IMR-90 (cell line): ENCODE results near the gene ZNF532. TPM values are rescaled to one million over a fixed set of nuclear protein-coding genes. Genes with fewer than 3 reads are reported as not detected.

Experiments
- ATAC-seq: fragments of 200-7000 bp; cut with Tn5 transposase; 2 replicates; pipeline ENCODE4 v1.9.1; 2020; ENCODE audit warnings: low read depth, mild to moderate bottlenecking, moderate library complexity
- BruUV-seq: library from RNA; stranded (reverse); fragments of 400-500 nt; replicated peaks from 2 replicates; lab custom pipeline; 2021; lab: Mats Ljungman, UMichigan
- CTCF ChIA-PET: fragments of 300-600 bp; formaldehyde crosslinking; extraction: SDS; loops from one replicate; lab custom pipeline; 2021; ENCODE audit warnings: antibody characterized with exemption; lab: Yijun Ruan, JAX
- POLR2A ChIA-PET: fragments of 300-600 bp; sonication (Branson Sonifier 250); formaldehyde crosslinking; loops from one replicate; lab custom pipeline; 2022; ENCODE audit warnings: antibody characterized with exemption; ENCODE audit not compliant: unreplicated experiment; lab: Charles Lee
- DNase-seq: peaks from one replicate; pipeline ENCODE4 v3.0.0; 2013
- H2AFZ ChIP-seq: replicated peaks from 2 replicates; pipeline ENCODE3; 2013; ENCODE audit warnings: low read length, mild to moderate bottlenecking; ENCODE audit not compliant: poor library complexity
- H2AK5ac ChIP-seq: 2 replicates; pipeline ENCODE4 v1.6.1; 2013; ENCODE audit warnings: low read depth, low read length, inconsistent platforms
- H2AK9ac ChIP-seq: replicated peaks from 2 replicates; pipeline ENCODE3; 2013; ENCODE audit warnings: mild to moderate bottlenecking, low read depth, low read length, moderate library complexity; ENCODE audit not compliant: poor library complexity
- H2BK120ac ChIP-seq: 2 replicates; pipeline ENCODE4 v1.6.1; 2013; ENCODE audit warnings: low read depth, low read length, inconsistent platforms
- H2BK15ac ChIP-seq: 3 replicates; pipeline ENCODE4 v1.6.1; 2013; ENCODE audit warnings: low read depth, low read length, inconsistent platforms
- H2BK20ac ChIP-seq: 2 replicates; pipeline ENCODE4 v1.6.1; 2013; ENCODE audit warnings: low read depth, mild to moderate bottlenecking, inconsistent platforms, low read length, moderate library complexity
- H2BK5ac ChIP-seq: 2 replicates; pipeline ENCODE4 v1.6.1; 2013; ENCODE audit warnings: mild to moderate bottlenecking, low read depth, low read length, inconsistent platforms; ENCODE audit not compliant: poor library complexity, severe bottlenecking
- H3K14ac ChIP-seq: replicated peaks from 2 replicates; pipeline ENCODE4 v1.6.1; 2013; ENCODE audit warnings: low read depth, low read length, inconsistent platforms
- H3K18ac ChIP-seq: 2 replicates; pipeline ENCODE4 v1.6.1; 2013; ENCODE audit warnings: low read depth, low read length, control low read depth
- H3K23ac ChIP-seq: 2 replicates; pipeline ENCODE4 v1.6.1; 2013; ENCODE audit warnings: low read depth, low read length, inconsistent platforms
- H3K27ac ChIP-seq: 2 replicates; pipeline ENCODE4 v1.5.1; 2013; ENCODE audit warnings: mild to moderate bottlenecking, control low read depth, low read length; ENCODE audit not compliant: insufficient read depth
- H3K27me3 ChIP-seq: 2 replicates; pipeline ENCODE4 v1.6.1; 2013; ENCODE audit warnings: low read length; ENCODE audit not compliant: control insufficient read depth, insufficient read depth
- H3K36me3 ChIP-seq: 2 replicates; pipeline ENCODE4 v1.6.1; 2013; ENCODE audit warnings: low read length, mixed read lengths; ENCODE audit not compliant: control insufficient read depth, insufficient read depth
- H3K4ac ChIP-seq: 2 replicates; pipeline ENCODE4 v1.6.1; 2013; ENCODE audit warnings: low read depth, low read length, inconsistent platforms
- H3K4me1 ChIP-seq: 2 replicates; pipeline ENCODE4 v1.6.1; 2013; ENCODE audit warnings: low read length, mixed read lengths; ENCODE audit not compliant: control insufficient read depth, insufficient read depth
- H3K4me2 ChIP-seq: 2 replicates; pipeline ENCODE4 v1.6.1; 2013; ENCODE audit warnings: low read depth, mild to moderate bottlenecking, control low read depth, low read length, moderate library complexity
- H3K4me3 ChIP-seq: 2 replicates; pipeline ENCODE4 v1.5.1; 2013; ENCODE audit warnings: low read depth, mild to moderate bottlenecking, control low read depth, low read length, moderate library complexity; ENCODE audit not compliant: insufficient read depth
- H3K56ac ChIP-seq: 2 replicates; pipeline ENCODE4 v1.6.1; 2013; ENCODE audit warnings: low read length, inconsistent platforms; ENCODE audit not compliant: insufficient read depth; ENCODE audit errors: extremely low read depth
- H3K79me1 ChIP-seq, 2 experiments: 2 replicates each; pipeline ENCODE4 v1.6.1; 2013; ENCODE audit warnings: low read length in 2 of 2, inconsistent platforms in 1 of 2, low read depth in 1 of 2
- H3K9ac ChIP-seq: 2 replicates; pipeline ENCODE4 v1.6.1; 2013; ENCODE audit warnings: low read depth, low read length, control low read depth
- H3K9me1 ChIP-seq: 2 replicates; pipeline ENCODE4 v1.6.1; 2013; ENCODE audit warnings: low read length, inconsistent platforms; ENCODE audit not compliant: insufficient read depth
- H3K9me3 ChIP-seq: 2 replicates; pipeline ENCODE4 v1.6.1; 2013; ENCODE audit warnings: low read length; ENCODE audit not compliant: control insufficient read depth, insufficient read depth
- H4K20me1 ChIP-seq: 2 replicates; pipeline ENCODE4 v1.6.1; 2013; ENCODE audit warnings: low read length, inconsistent platforms; ENCODE audit not compliant: insufficient read depth
- H4K5ac ChIP-seq: 2 replicates; pipeline ENCODE4 v1.6.1; 2013; ENCODE audit warnings: mild to moderate bottlenecking, low read depth, low read length, control low read depth
- H4K8ac ChIP-seq, 2 experiments: 2 replicates each; pipeline ENCODE4 v1.6.1; 2013; ENCODE audit warnings: low read depth in 2 of 2, low read length in 2 of 2, control low read depth in 1 of 2, inconsistent platforms in 1 of 2
- H4K91ac ChIP-seq: 2 replicates; pipeline ENCODE4 v1.6.1; 2013; ENCODE audit warnings: low read depth, low read length, inconsistent platforms; ENCODE audit not compliant: insufficient read depth
- BHLHE40 ChIP-seq: fragments of 150-350 bp; IDR thresholded peaks from 2 replicates; pipeline ENCODE4 v1.6.1; 2016; ENCODE audit warnings: mild to moderate bottlenecking, low read depth, low read length
- CEBPB ChIP-seq: IDR thresholded peaks from 2 replicates; pipeline ENCODE4 v1.6.1; 2012; ENCODE audit warnings: low read depth, low read length, improper control_type of control experiment
- CHD1 ChIP-seq: IDR thresholded peaks from 2 replicates; pipeline ENCODE4 v1.6.1; 2012; ENCODE audit warnings: low read depth, low read length, improper control_type of control experiment
- MAFK ChIP-seq: IDR thresholded peaks from 2 replicates; pipeline ENCODE4 v1.6.1; 2012; ENCODE audit warnings: low read depth, low read length, improper control_type of control experiment
- NFE2L2 ChIP-seq: fragments of 150-350 bp; IDR thresholded peaks from 2 replicates; pipeline ENCODE4 v1.6.1; 2016; ENCODE audit warnings: low read depth, mild to moderate bottlenecking, low read length
- POLR2A ChIP-seq: IDR thresholded peaks from 2 replicates; pipeline ENCODE4 v1.6.1; 2012; ENCODE audit warnings: mild to moderate bottlenecking, low read depth, low read length
- SMC3 ChIP-seq: fragments of 150-350 bp; IDR thresholded peaks from 2 replicates; pipeline ENCODE4 v1.6.1; 2016; ENCODE audit warnings: low read depth, mild to moderate bottlenecking, antibody characterized with exemption, low read length, moderate library complexity
- WGBS, 2 experiments: methylation state at CpG; one replicate each; pipeline versions ENCODE4 v1.1.5 to v1.1.7; 2013; ENCODE audit warnings: missing lambda C conversion rate in 2 of 2; ENCODE audit not compliant: insufficient read length in 1 of 2; ENCODE audit errors: extremely low coverage in 2 of 2; 5-methylcytosine and 5-hydroxymethylcytosine counted together
- dilution Hi-C: fragments of 300-500 bp; cut with HindIII; formaldehyde crosslinking; loops from one replicate; pipeline ENCODE4 v1.14.3; 2018; ENCODE audit warnings: low sequenced_read_pairs; ENCODE audit not compliant: unreplicated experiment
- in situ Hi-C: fragments of 300-500 bp; cut with MboI; formaldehyde crosslinking; loops from 3 replicates; pipeline ENCODE4 v1.14.3; 2019; ENCODE audit warnings: low sequenced_read_pairs, inconsistent platforms, mixed read lengths
- intact Hi-C: fragments of 100-400 bp; cut with micrococcal nuclease; formaldehyde crosslinking; loops from 2 replicates; pipeline ENCODE4 v1.10.0; 2022
- polyA plus RNA-seq, 3 experiments: library from polyadenylated mRNA; depleted of rRNA; stranded (reverse); fragments of >200 nt; gene quantifications; 2 replicates each; pipeline ENCODE4 v1.2.3, GENCODE V29; 2012; ENCODE audit warnings: low replicate concordance in 1 of 3
- total RNA-seq: library from RNA; depleted of rRNA; stranded (reverse); fragments of >200 nt; gene quantifications from 2 replicates; pipeline ENCODE4 v1.2.3, GENCODE V29; 2012
- TF ChIP-seq, protein P1 (sequence below): fragments of 150-350 bp; IDR thresholded peaks from 2 replicates; pipeline ENCODE4 v1.6.1; 2016; ENCODE audit warnings: low read depth, mild to moderate bottlenecking, low read length, moderate library complexity, borderline replicate concordance

Gene ZNF532
- total and polyA plus RNA-seq, 2 of the 4 experiments (the other 2 are of a cell fraction) = 29.9 to 45.8 TPM

DNA sequence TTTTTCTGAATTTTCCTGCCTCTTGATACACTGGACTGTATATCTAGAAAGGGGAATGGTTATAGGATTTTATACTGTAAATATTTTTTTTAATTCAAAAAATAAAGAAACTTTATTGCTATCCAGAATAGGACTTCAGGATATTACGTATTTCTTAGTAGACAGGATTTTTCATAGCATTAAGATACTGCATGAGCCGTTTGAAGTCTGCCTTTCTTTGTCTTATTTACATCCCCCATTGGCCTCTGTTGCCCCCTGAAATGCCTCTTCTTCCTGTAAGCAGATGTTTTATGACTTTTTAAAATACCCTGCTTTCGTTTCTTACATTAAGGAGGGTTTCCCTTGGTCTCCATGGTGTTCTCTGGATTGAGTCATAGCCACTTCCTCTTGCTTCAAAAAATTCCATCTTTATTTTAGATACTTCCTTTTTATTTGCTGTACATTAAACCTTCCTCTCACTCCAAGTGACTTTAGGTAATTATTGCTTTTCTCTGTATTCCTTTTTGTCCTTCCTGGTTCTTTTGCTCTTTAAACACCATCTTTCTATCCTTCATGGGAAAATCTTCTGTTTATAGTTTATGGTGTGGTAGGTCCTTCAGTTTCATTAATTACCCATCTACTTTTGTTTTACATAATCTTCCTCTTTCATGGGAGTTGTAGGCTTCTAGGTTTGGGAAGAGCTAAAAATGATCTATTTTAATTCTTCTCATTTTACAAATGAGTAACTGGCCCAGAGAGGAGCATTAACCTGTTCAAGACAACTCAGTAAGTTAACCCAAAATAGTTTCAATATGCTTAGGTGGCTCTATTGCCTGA, 72.6 kb downstream of the ZNF532 start:
- Histone ChIP-seq H2AFZ (no peak overlapping the region), H3K9me3 (no peaks in the 10 kb centered on the region), H3K4ac (peak overlapping the region; percentile 59; the same call in 1 of the 2 replicates), H3K18ac (no peak overlapping the region; the same call in 1 of the 2 replicates), H3K9ac (no peak overlapping the region), H3K4me3 (peak overlapping the region; percentile 18; the same call in 1 of the 2 replicates), H3K27me3 (no peaks in the 10 kb centered on the region), H3K36me3 (peaks cover 18% of the 10 kb centered on the region), H3K79me1 (peaks cover 16 to 47% of the 10 kb centered on the region in 2 experiments), H3K4me2 (peak overlapping the region; percentile 77; the same call in 1 of the 2 replicates), H2AK9ac (no peak overlapping the region), H2AK5ac (no peak overlapping the region), H2BK20ac (peak overlapping the region; percentile 53; the same call in 1 of the 2 replicates), H2BK120ac (peak overlapping the region; percentile 44; the same call in 1 of the 2 replicates), H4K91ac (0 out of 2 replicates have a peak overlapping the region, but pooled peaks have one; percentile 43), H2BK15ac (no peak overlapping the region; the same call in 2 of the 3 replicates), H3K9me1 (peaks cover 7% of the 10 kb centered on the region), H3K23ac (no peak overlapping the region; the same call in 1 of the 2 replicates), H2BK5ac (peak overlapping the region; percentile 91), H3K27ac (no peak overlapping the region), H4K8ac (peak overlapping the region in 1 of 2 experiments; percentile 87; a peak in 3 of 4 replicates), H4K20me1 (0 out of 2 replicates have a peak, but pooled peaks cover under 1% of the 10 kb centered on the region), H4K5ac (no peak overlapping the region; the same call in 1 of the 2 replicates), H3K4me1 (peaks cover 5% of the 10 kb centered on the region; the same call in 1 of the 2 replicates), H3K14ac (peak overlapping the region; percentile 81), H3K56ac (peak overlapping the region; percentile 46; the same call in 1 of the 2 replicates)
- peak; percentile 70 for DNase-seq
- peak; percentile 70 for ATAC-seq
- TF ChIP-seq CHD1 (no peak), POLR2A (no peak), BHLHE40 (no peak), NFE2L2 (no peak), SMC3 (no peak), CEBPB (peak; percentile 54; the same call in 1 of the 2 replicates), MAFK (no peak)
- TF ChIP-seq, protein P1, sequence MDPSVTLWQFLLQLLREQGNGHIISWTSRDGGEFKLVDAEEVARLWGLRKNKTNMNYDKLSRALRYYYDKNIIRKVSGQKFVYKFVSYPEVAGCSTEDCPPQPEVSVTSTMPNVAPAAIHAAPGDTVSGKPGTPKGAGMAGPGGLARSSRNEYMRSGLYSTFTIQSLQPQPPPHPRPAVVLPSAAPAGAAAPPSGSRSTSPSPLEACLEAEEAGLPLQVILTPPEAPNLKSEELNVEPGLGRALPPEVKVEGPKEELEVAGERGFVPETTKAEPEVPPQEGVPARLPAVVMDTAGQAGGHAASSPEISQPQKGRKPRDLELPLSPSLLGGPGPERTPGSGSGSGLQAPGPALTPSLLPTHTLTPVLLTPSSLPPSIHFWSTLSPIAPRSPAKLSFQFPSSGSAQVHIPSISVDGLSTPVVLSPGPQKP = no peak
- no CpG with 5 or more reads among the region's 3 CpGs for WGBS, 2 experiments
- no TSS peak for BruUV-seq
- ChIA-PET POLR2A (no interaction called here), CTCF (no interaction called here)
- dilution Hi-C loops (no loop called here), intact Hi-C loops (no loop called here), in situ Hi-C loops (no loop called here)
